Testis (tissue), 2 donors: ENCODE data around the gene HOXB7.

Experiments used
- POLR2A ChIP-seq: fragments of 450-650 bp; IDR thresholded peaks from one replicate; pipeline ENCODE4 v1.6.1; 2017; ENCODE audit warnings: antibody characterized with exemption, mild to moderate bottlenecking, moderate library complexity
- TF ChIP-seq, protein P1 (sequence below), 3 experiments: fragments of 450-650 bp in 2 of 3; fragments of 200-600 bp in 1 of 3; sonication (generic) in 1 of 3; IDR thresholded peaks; one replicate each; pipeline ENCODE4 v1.5.1; 2016 to 2019; ENCODE audit warnings: antibody characterized with exemption in 3 of 3, mild to moderate bottlenecking in 2 of 3, moderate library complexity in 1 of 3

DNA sequence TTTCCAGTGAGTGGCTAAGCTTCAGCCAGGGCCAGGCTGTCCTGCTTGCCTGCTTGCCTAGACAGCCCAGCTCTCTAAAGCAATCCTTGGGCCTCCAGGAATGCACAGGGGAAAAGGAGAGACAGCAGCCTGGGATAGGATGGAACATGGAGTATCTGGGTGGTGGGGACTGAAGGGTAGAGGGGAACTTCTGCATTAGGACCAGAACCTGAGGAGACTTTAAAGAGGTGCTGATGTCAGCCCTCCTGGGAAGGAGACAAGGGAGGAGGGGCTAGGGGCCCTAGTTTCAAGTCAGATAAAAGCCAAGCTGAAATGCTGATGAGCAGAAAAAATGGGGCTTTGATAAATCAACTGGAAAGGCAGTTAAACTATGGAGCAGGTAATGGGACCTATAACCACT, 1.8 kb downstream of the HOXB7 start:
- no peak for TF ChIP-seq POLR2A
- TF ChIP-seq, protein P1, sequence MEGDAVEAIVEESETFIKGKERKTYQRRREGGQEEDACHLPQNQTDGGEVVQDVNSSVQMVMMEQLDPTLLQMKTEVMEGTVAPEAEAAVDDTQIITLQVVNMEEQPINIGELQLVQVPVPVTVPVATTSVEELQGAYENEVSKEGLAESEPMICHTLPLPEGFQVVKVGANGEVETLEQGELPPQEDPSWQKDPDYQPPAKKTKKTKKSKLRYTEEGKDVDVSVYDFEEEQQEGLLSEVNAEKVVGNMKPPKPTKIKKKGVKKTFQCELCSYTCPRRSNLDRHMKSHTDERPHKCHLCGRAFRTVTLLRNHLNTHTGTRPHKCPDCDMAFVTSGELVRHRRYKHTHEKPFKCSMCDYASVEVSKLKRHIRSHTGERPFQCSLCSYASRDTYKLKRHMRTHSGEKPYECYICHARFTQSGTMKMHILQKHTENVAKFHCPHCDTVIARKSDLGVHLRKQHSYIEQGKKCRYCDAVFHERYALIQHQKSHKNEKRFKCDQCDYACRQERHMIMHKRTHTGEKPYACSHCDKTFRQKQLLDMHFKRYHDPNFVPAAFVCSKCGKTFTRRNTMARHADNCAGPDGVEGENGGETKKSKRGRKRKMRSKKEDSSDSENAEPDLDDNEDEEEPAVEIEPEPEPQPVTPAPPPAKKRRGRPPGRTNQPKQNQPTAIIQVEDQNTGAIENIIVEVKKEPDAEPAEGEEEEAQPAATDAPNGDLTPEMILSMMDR (IDR thresholded peaks at IDR 0.05): no peak
